Endodermal cell (in vitro differentiated cells): ENCODE results near the gene CLIC4. TPM values are rescaled to one million over a fixed set of nuclear protein-coding genes. Genes with fewer than 3 reads are reported as not detected.

Source experiments
- DNase-seq: peaks from one replicate; pipeline ENCODE4 v3.0.0-alpha.2; 2017
- H3K27ac ChIP-seq: 2 replicates; pipeline ENCODE4 v1.5.1; 2013; ENCODE audit warnings: mild to moderate bottlenecking, low read depth, low read length, moderate library complexity
- H3K27me3 ChIP-seq: 2 replicates; pipeline ENCODE4 v1.6.1; 2013; ENCODE audit warnings: mild to moderate bottlenecking, low read length, moderate library complexity; ENCODE audit not compliant: insufficient read depth, control insufficient read depth, poor library complexity, severe bottlenecking
- H3K36me3 ChIP-seq: 2 replicates; pipeline ENCODE4 v1.7.0; 2013; ENCODE audit warnings: mild to moderate bottlenecking, low read length, moderate library complexity; ENCODE audit not compliant: control insufficient read depth, insufficient read depth
- H3K4me1 ChIP-seq: one replicate; pipeline ENCODE4 v1.7.0; 2013; ENCODE audit warnings: low read length; ENCODE audit not compliant: control insufficient read depth, insufficient read depth
- H3K4me3 ChIP-seq: 2 replicates; pipeline ENCODE4 v1.5.1; 2013; ENCODE audit warnings: mild to moderate bottlenecking, low read length, moderate library complexity
- H3K9ac ChIP-seq: 2 replicates; pipeline ENCODE4 v1.6.1; 2013; ENCODE audit warnings: mild to moderate bottlenecking, low read length, moderate library complexity; ENCODE audit not compliant: poor library complexity, severe bottlenecking; ENCODE audit errors: extremely low read depth
- H3K9me3 ChIP-seq: 2 replicates; pipeline ENCODE4 v1.6.1; 2013; ENCODE audit warnings: mild to moderate bottlenecking, low read length, moderate library complexity; ENCODE audit not compliant: control insufficient read depth
- H3K27ac Mint-ChIP-seq: 2 replicates; pipeline ENCODE4 v1.8.0; 2020; ENCODE audit warnings: mixed read lengths
- H3K27me3 Mint-ChIP-seq: 2 replicates; pipeline ENCODE4 v1.8.0; 2021; ENCODE audit warnings: mild to moderate bottlenecking, mixed read lengths; ENCODE audit not compliant: insufficient read depth
- H3K36me3 Mint-ChIP-seq: 2 replicates; pipeline ENCODE4 v1.8.0; 2020; ENCODE audit warnings: low read depth, mixed read lengths
- H3K4me1 Mint-ChIP-seq: 2 replicates; pipeline ENCODE4 v1.8.0; 2020; ENCODE audit warnings: mixed read lengths
- H3K4me3 Mint-ChIP-seq: 2 replicates; pipeline ENCODE4 v1.8.0; 2020; ENCODE audit warnings: mild to moderate bottlenecking, moderate library complexity, mixed read lengths
- H3K9me3 Mint-ChIP-seq: 2 replicates; pipeline ENCODE4 v1.8.0; 2020; ENCODE audit warnings: mild to moderate bottlenecking, mixed read lengths
- CTCF ChIP-seq: fragments of 200-600 bp; sonication (generic); conservative IDR thresholded peaks from 2 replicates; pipeline ENCODE4 v1.5.0; 2021; ENCODE audit warnings: antibody characterized with exemption, mild to moderate bottlenecking
- WGBS, 2 experiments: methylation state at CpG; one replicate each; pipeline versions ENCODE4 v1.1.5 to v1.1.7; 2013; ENCODE audit warnings: missing lambda C conversion rate in 2 of 2, mixed read lengths in 1 of 2; ENCODE audit not compliant: insufficient coverage in 1 of 2, insufficient read length in 1 of 2; 5-methylcytosine and 5-hydroxymethylcytosine counted together
- total RNA-seq, 2 donors: library from RNA; stranded (reverse); fragmentation: NEBNext Ultra II Directional in 1 of 2; extraction: Animal tissue kit (Norgen Biotek cat#: 25700) in 1 of 2; gene quantifications; 2 replicates in 1 of 2; 3 replicates in 1 of 2; pipeline ENCODE4 v1.2.1, GENCODE V29; 2021

Gene CLIC4
- total RNA-seq, 2 donors from 2014 or later = 119 to 146 TPM

DNA sequence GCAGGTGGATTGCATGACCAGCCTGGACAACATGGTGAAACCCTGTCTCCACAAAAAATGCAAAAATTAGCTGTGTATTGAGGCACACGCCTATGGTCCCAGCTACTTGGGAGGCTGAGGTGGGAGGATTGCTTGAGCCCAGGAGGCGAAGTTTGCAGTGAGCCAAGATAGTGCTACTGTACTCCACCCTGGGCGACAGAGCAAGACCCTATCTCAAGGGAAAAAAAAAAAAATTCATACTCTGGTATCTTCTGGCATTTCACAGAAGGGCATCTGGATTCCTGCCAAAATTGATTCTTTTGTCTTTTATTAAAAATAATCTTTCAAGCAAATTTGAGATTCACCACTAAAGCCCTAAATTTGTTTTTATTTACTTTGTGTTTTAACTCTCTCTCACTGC lies 19.2 kb downstream of the CLIC4 start:
- H3K4me3 Mint-ChIP-seq = no peak overlapping the region
- 98 to 100% methylated on average over 1 to 3 of the region's 3 CpGs for whole genome bisulfite sequencing, 2 experiments
- peaks cover 4% of the 10 kb centered on the region for H3K36me3 Mint-ChIP-seq

GRCh38 chr1:24764848-24765247 lies 19.6 kb downstream of the CLIC4 start:
- DNase-seq = no peak

More for the DNA sequence above, 19.2 kb downstream of the CLIC4 start:
- peak overlapping the region; percentile 4 for H3K27ac Mint-ChIP-seq
- Histone ChIP-seq H3K4me1 (peaks cover 6% of the 10 kb centered on the region), H3K9ac (no peak overlapping the region), H3K4me3 (no peak overlapping the region), H3K27ac (no peak overlapping the region), H3K27me3 (no peaks in the 10 kb centered on the region), H3K9me3 (no peaks in the 10 kb centered on the region), H3K36me3 (peaks cover 10% of the 10 kb centered on the region)
- no peak for TF ChIP-seq CTCF
- H3K4me1 Mint-ChIP-seq = peaks cover 16% of the 10 kb centered on the region
- no peaks in the 10 kb centered on the region for H3K9me3 Mint-ChIP-seq
- no peaks in the 10 kb centered on the region for H3K27me3 Mint-ChIP-seq
- no peak for DNase-seq

GRCh38 chr1:24765308-24765988 lies 20.2 kb downstream of the CLIC4 start:
- Histone ChIP-seq H3K9ac (no peak overlapping the region), H3K27me3 (no peaks in the 10 kb centered on the region), H3K36me3 (peaks cover 5% of the 10 kb centered on the region), H3K27ac (no peak overlapping the region), H3K9me3 (no peaks in the 10 kb centered on the region), H3K4me3 (no peak overlapping the region), H3K4me1 (peaks cover 6% of the 10 kb centered on the region)
- TF ChIP-seq CTCF = no peak
- Mint-ChIP-seq H3K9me3 (no peaks in the 10 kb centered on the region), H3K4me1 (peaks cover 18% of the 10 kb centered on the region), H3K27ac (peak overlapping the region; percentile 17), H3K27me3 (no peaks in the 10 kb centered on the region), H3K4me3 (no peak overlapping the region), H3K36me3 (peaks cover 4% of the 10 kb centered on the region)
- 85 to 88% methylated on average over 4 to 8 of the region's 8 CpGs for WGBS, 2 experiments
- DNase-seq = no peak

More at GRCh38 chr1:24764848-24765247, 19.6 kb downstream of the CLIC4 start:
- peaks cover 5% of the 10 kb centered on the region for H3K36me3 ChIP-seq
- no peak for TF ChIP-seq CTCF
- 83% methylated on average over 1 of the region's 1 CpG; no CpG with 5 or more reads in 1 of the 2 experiments for WGBS, 2 experiments
- no peaks in the 10 kb centered on the region for H3K9me3 ChIP-seq
- Mint-ChIP-seq H3K36me3 (peaks cover 4% of the 10 kb centered on the region), H3K4me3 (no peak overlapping the region), H3K4me1 (peaks cover 18% of the 10 kb centered on the region), H3K27me3 (no peaks in the 10 kb centered on the region), H3K9me3 (no peaks in the 10 kb centered on the region), H3K27ac (peak overlapping the region; percentile 4)
- no peak overlapping the region for H3K9ac ChIP-seq
- H3K4me1 ChIP-seq = peaks cover 6% of the 10 kb centered on the region
- no peak overlapping the region for H3K4me3 ChIP-seq
- no peaks in the 10 kb centered on the region for H3K27me3 ChIP-seq
- no peak overlapping the region for H3K27ac ChIP-seq
